ENCODE data around the gene KCNK3.
"Not testable (repeated sequence)": the region's sequence is repeated elsewhere in the genome, so short reads cannot be mapped to it uniquely, and the experiment has no call there.

The KCNK3 gene

GRCh38 chr2:26692279-26692896, at the start of gene KCNK3:
Gene KCNK3, plus strand, starts transcription at chr2:26692722. Its CDS starts 154 bp downstream, at chr2:26692876.
- peak; percentile 5 to 43 (median 19) for DNase-seq

GRCh38 chr2:26644188-26644835, 48.2 kb upstream of the KCNK3 start:
- DNase-seq, result no peak

- no peak for DNase-seq
Observed at GRCh38 chr2:26645762-26646161, 46.8 kb upstream of the KCNK3 start.

- no peak for DNase-seq
Observed at GRCh38 chr2:26646986-26647672, 45.4 kb upstream of the KCNK3 start.

GRCh38 chr2:26647981-26648380, 44.5 kb upstream of the KCNK3 start:
- no peak for DNase-seq

- no peak for DNase-seq
Observed at GRCh38 chr2:26648516-26648915, 44.0 kb upstream of the KCNK3 start.

- DNase-seq, result no peak
Observed at GRCh38 chr2:26649322-26649721, 43.2 kb upstream of the KCNK3 start.

- DNase-seq, result no peak
Observed at GRCh38 chr2:26649992-26650712, 42.4 kb upstream of the KCNK3 start.

GRCh38 chr2:26650713-26651469, 41.6 kb upstream of the KCNK3 start:
- no peak for DNase-seq

GRCh38 chr2:26651470-26651771, 41.1 kb upstream of the KCNK3 start:
- DNase-seq, result no peak

GRCh38 chr2:26651799-26652198, 40.7 kb upstream of the KCNK3 start:
- no peak for DNase-seq

GRCh38 chr2:26652361-26653041, 40.0 kb upstream of the KCNK3 start:
- no peak for DNase-seq

GRCh38 chr2:26653207-26654060, 39.1 kb upstream of the KCNK3 start:
- DNase-seq, result no peak

- no peak for DNase-seq
Observed at GRCh38 chr2:26654061-26654340, 38.5 kb upstream of the KCNK3 start.

- not testable (repeated sequence) for DNase-seq
Observed at GRCh38 chr2:26655120-26655519, 37.4 kb upstream of the KCNK3 start.

GRCh38 chr2:26655611-26656195, 36.8 kb upstream of the KCNK3 start:
- DNase-seq, result no peak

GRCh38 chr2:26657265-26657664, 35.3 kb upstream of the KCNK3 start:
- DNase-seq, result no peak

GRCh38 chr2:26658691-26659346, 33.7 kb upstream of the KCNK3 start:
- DNase-seq, result no peak

GRCh38 chr2:26660363-26660962, 32.1 kb upstream of the KCNK3 start:
- no peak for DNase-seq

- DNase-seq, result not testable (repeated sequence)
Observed at GRCh38 chr2:26665296-26665695, 27.2 kb upstream of the KCNK3 start.
